GM23248 (cell line): Measurements from ENCODE around the gene EREG. TPM values are rescaled to one million over a fixed set of nuclear protein-coding genes. Genes with fewer than 3 reads are reported as not detected.

Source experiments
- DNase-seq: peaks from one replicate; pipeline ENCODE4 v3.0.0-alpha.2; 2015
- H2AFZ ChIP-seq: fragments of 200-600 bp; sonication (generic); 2 replicates; pipeline ENCODE4 v1.6.1; 2016; ENCODE audit warnings: antibody characterized with exemption
- H3F3A ChIP-seq: fragments of 200-600 bp; sonication (generic); 2 replicates; pipeline ENCODE4 v1.6.1; 2016; ENCODE audit warnings: mild to moderate bottlenecking, antibody characterized with exemption, mixed run types; ENCODE audit not compliant: insufficient read depth
- H3K27ac ChIP-seq: fragments of 200-600 bp; sonication (generic); 2 replicates; pipeline ENCODE4 v1.5.1; 2016; ENCODE audit warnings: mild to moderate bottlenecking
- H3K27me3 ChIP-seq: fragments of 200-600 bp; sonication (generic); replicated peaks from 2 replicates; pipeline ENCODE4 v1.6.1; 2016; ENCODE audit warnings: mild to moderate bottlenecking; ENCODE audit not compliant: insufficient read depth
- H3K36me3 ChIP-seq: fragments of 200-600 bp; sonication (generic); 2 replicates; pipeline ENCODE4 v1.6.1; 2016; ENCODE audit warnings: low read depth, mild to moderate bottlenecking
- H3K4me1 ChIP-seq: fragments of 200-600 bp; sonication (generic); 2 replicates; pipeline ENCODE4 v1.6.1; 2016; ENCODE audit warnings: mild to moderate bottlenecking; ENCODE audit not compliant: insufficient read depth
- H3K4me2 ChIP-seq: fragments of 200-600 bp; sonication (generic); one replicate; pipeline ENCODE4 v1.6.1; 2016; ENCODE audit warnings: mild to moderate bottlenecking; ENCODE audit not compliant: unreplicated experiment
- H3K4me3 ChIP-seq: fragments of 200-600 bp; sonication (generic); 2 replicates; pipeline ENCODE4 v1.5.1; 2016; ENCODE audit warnings: mild to moderate bottlenecking
- H3K79me2 ChIP-seq: fragments of 200-600 bp; sonication (generic); 2 replicates; pipeline ENCODE4 v1.6.1; 2016; ENCODE audit warnings: mild to moderate bottlenecking; ENCODE audit not compliant: insufficient read depth
- H3K9ac ChIP-seq: fragments of 200-600 bp; sonication (generic); 2 replicates; pipeline ENCODE4 v1.6.1; 2016; ENCODE audit warnings: mild to moderate bottlenecking
- H3K9me2 ChIP-seq: fragments of 200-600 bp; sonication (generic); 2 replicates; pipeline ENCODE4 v1.6.1; 2016; ENCODE audit warnings: mixed run types, mild to moderate bottlenecking, moderate library complexity; ENCODE audit not compliant: insufficient read depth
- H3K9me3 ChIP-seq: fragments of 200-600 bp; sonication (generic); one replicate; pipeline ENCODE4 v1.6.1; 2017; ENCODE audit warnings: low read depth
- H4K20me1 ChIP-seq: fragments of 200-600 bp; sonication (generic); 2 replicates; pipeline ENCODE4 v1.6.0; 2016; ENCODE audit not compliant: insufficient read depth
- EZH2 ChIP-seq: fragments of 200-600 bp; sonication (generic); IDR thresholded peaks from 2 replicates; pipeline ENCODE4 v1.6.1; 2018; ENCODE audit warnings: antibody characterized with exemption, mild to moderate bottlenecking; ENCODE audit not compliant: insufficient read depth, poor library complexity, severe bottlenecking
- EZH2phosphoT487 ChIP-seq: fragments of 200-600 bp; sonication (generic); IDR thresholded peaks from 2 replicates; pipeline ENCODE4 v1.6.1; 2018; ENCODE audit warnings: antibody characterized with exemption, moderate library complexity, mild to moderate bottlenecking, low read depth; ENCODE audit not compliant: insufficient read depth
- WGBS, 2 experiments: methylation state at CpG; one replicate each; pipeline ENCODE4 v1.1.6; 2015 to 2017; ENCODE audit warnings: low lambda C conversion rate in 2 of 2, low coverage in 1 of 2; ENCODE audit errors: missing lambda C conversion rate in 2 of 2; 5-methylcytosine and 5-hydroxymethylcytosine counted together
- in situ Hi-C: fragments of 300-500 bp; cut with MboI; formaldehyde crosslinking; loops from 2 replicates; pipeline ENCODE4 v1.15.0; 2020
- polyA plus RNA-seq: library from polyadenylated mRNA; unstranded; fragments of >200 nt; fragmentation: Nextera tagmentation; extraction: Ambion mirVana; gene quantifications from 2 replicates; pipeline ENCODE4 v1.2.1, GENCODE V29; 2016
- total RNA-seq: library from RNA; depleted of rRNA; stranded (reverse); fragments of >200 nt; shearing (Covaris generic); gene quantifications from 2 replicates; pipeline ENCODE4 v1.2.3, GENCODE V29; 2014; rRNA removed

The EREG gene, protein sequence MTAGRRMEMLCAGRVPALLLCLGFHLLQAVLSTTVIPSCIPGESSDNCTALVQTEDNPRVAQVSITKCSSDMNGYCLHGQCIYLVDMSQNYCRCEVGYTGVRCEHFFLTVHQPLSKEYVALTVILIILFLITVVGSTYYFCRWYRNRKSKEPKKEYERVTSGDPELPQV
- total RNA-seq: 4.2 and 4.4 TPM in 2 replicates
- 1.6 and 1.8 TPM in 2 replicates for polyA plus RNA-seq

GRCh38 chr4:74364652-74365491 lies at the start of gene EREG:
TSS of gene EREG (plus strand) at chr4:74365145. CDS start at chr4:74365309, 164 bp downstream.
- H3K9ac ChIP-seq: peak within 1 kb of the TSS; percentile 64
- no peaks in the 10 kb centered on the region for H3K4me1 ChIP-seq
- H3K4me3 ChIP-seq: peak within 1 kb of the TSS; percentile 79
- peak within 1 kb of the TSS; percentile 7; the same call in 1 of the 2 replicates for H3K27ac ChIP-seq
- H3K36me3 ChIP-seq: no peaks in the 10 kb centered on the region
- 4 to 7% methylated on average over 40 of the region's 40 CpGs for WGBS, 2 experiments
- DNase-seq: peak; percentile 77
- H3K9me2 ChIP-seq: no peaks in the 10 kb centered on the region
- H3K9me3 ChIP-seq: no peaks in the 10 kb centered on the region
- in situ Hi-C loops: no loop called here
- H3F3A ChIP-seq: no peaks in the 10 kb centered on the region
- no peaks in the 10 kb centered on the region for H4K20me1 ChIP-seq
- no peaks in the 10 kb centered on the region for H3K27me3 ChIP-seq
- H3K79me2 ChIP-seq: no peaks in the 10 kb centered on the region
- H3K4me2 ChIP-seq: peak within 1 kb of the TSS; percentile 79
- TF ChIP-seq EZH2phosphoT487 (no peak), EZH2 (no peak)
- H2AFZ ChIP-seq: peak within 1 kb of the TSS; percentile 87

DNA sequence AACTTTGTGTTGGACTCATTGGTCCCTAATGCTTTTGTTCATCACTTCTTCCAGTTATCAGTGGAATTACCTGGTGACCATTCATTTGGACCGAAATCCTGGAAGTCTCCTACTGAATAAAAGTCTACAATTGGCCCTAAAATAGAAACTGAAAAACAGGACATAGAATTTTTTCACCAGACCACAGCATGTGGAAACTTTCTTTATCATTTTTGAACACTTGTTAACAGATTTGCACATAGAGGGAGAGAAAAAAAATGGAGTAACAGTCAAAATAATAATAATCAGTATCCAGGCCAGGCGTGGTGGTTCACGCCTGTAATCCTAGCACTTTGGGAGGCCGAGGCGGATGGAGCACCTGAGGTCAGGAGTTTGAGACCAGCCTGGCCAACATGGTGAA lies 49.6 kb upstream of the EREG start:
- DNase-seq: no peak
- H3K27ac ChIP-seq: no peak overlapping the region
- H3K4me1 ChIP-seq: no peaks in the 10 kb centered on the region
- no peak overlapping the region for H2AFZ ChIP-seq
- in situ Hi-C loops: no loop called here
- H3K27me3 ChIP-seq: no peaks in the 10 kb centered on the region
- no peaks in the 10 kb centered on the region for H3K79me2 ChIP-seq
- no peak overlapping the region for H3K4me3 ChIP-seq
- no peak overlapping the region for H3K4me2 ChIP-seq
- H3K9ac ChIP-seq: no peak overlapping the region
- H3K9me2 ChIP-seq: no peaks in the 10 kb centered on the region
- TF ChIP-seq EZH2: no peak
- H4K20me1 ChIP-seq: no peaks in the 10 kb centered on the region
- 66 to 79% methylated on average over 5 of the region's 5 CpGs for WGBS, 2 experiments
- H3K36me3 ChIP-seq: no peaks in the 10 kb centered on the region
- H3K9me3 ChIP-seq: no peaks in the 10 kb centered on the region
- no peaks in the 10 kb centered on the region for H3F3A ChIP-seq

DNA sequence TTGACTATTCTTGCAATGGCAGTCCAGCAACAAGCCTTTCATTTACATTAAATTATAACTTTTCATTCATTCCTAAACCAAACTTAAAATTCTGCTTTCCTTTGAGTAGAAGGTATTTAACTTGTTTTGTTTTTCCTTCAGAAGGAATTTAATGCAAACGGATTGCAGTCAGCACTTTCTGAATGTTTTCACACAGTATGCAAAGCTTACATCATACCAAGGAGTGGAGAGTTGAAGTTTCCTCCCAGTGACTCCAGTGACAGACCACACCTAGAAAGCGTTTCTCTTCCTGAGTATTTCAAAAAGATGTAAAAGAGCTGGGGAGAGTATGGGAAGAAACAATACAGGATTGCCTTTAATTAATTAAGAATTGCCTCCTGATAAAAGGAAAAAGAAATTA lies 48.5 kb upstream of the EREG start:
- WGBS, 2 experiments: 30 to 32% methylated on average over 2 of the region's 2 CpGs
- H3K79me2 ChIP-seq: no peaks in the 10 kb centered on the region
- no peaks in the 10 kb centered on the region for H3K9me2 ChIP-seq
- in situ Hi-C loops: no loop called here
- H3K27me3 ChIP-seq: no peaks in the 10 kb centered on the region
- H3K36me3 ChIP-seq: no peaks in the 10 kb centered on the region
- 0 out of 2 replicates have a peak, but pooled peaks cover 3% of the 10 kb centered on the region for H3K4me1 ChIP-seq
- TF ChIP-seq EZH2 (no peak), EZH2phosphoT487 (no peak)
- no peak overlapping the region for H3K27ac ChIP-seq
- no peak overlapping the region for H3K4me2 ChIP-seq
- no peaks in the 10 kb centered on the region for H3F3A ChIP-seq
- H3K9me3 ChIP-seq: no peaks in the 10 kb centered on the region
- no peaks in the 10 kb centered on the region for H4K20me1 ChIP-seq
- DNase-seq: peak; percentile 38
- H3K4me3 ChIP-seq: no peak overlapping the region
- no peak overlapping the region; the same call in 1 of the 2 replicates for H2AFZ ChIP-seq
- H3K9ac ChIP-seq: no peak overlapping the region

DNA sequence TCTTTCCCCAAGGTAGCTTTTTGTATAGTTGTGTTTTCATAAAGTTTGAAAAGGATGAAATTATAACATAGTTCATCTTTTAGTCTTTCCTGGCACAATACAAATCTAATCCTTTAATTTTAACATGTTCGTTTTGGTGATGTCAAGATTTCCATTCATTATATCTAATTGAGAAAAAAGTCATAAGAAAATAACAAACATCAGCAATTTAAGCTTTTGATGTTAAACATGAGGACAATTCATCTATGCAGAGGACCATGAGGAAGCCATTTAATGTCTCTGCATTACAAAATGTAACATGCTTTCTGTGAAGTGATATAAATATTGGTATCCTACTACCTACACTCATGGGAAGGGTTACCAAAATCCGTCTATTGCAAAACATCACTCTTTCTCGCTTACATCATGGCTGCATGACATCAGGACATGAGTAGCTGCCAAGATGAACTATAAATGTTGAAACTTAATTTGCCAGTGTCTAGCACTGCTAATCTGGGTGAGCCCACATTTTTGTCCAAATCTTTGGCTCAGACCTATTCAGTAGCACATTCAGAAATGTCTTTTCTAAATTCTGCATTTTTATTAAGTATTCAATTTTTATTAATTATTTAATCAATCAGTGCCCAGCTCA lies 47.2 kb upstream of the EREG start:
- in situ Hi-C loops: no loop called here

More for the DNA sequence above, 47.2 kb upstream of the EREG start:
- no peak for TF ChIP-seq EZH2phosphoT487
- no peak for TF ChIP-seq EZH2
- no peaks in the 10 kb centered on the region for H3K27me3 ChIP-seq
- no peaks in the 10 kb centered on the region for H3F3A ChIP-seq
- H3K9me2 ChIP-seq: no peaks in the 10 kb centered on the region
- DNase-seq: peak; percentile 57
- WGBS, 2 experiments: 46 to 54% methylated on average over 3 of the region's 3 CpGs
- no peak overlapping the region for H2AFZ ChIP-seq
- H3K79me2 ChIP-seq: no peaks in the 10 kb centered on the region
- H3K4me1 ChIP-seq: 0 out of 2 replicates have a peak, but pooled peaks cover 3% of the 10 kb centered on the region
- no peak overlapping the region for H3K27ac ChIP-seq
- H3K4me3 ChIP-seq: no peak overlapping the region
- H3K9me3 ChIP-seq: no peaks in the 10 kb centered on the region
- H3K4me2 ChIP-seq: no peak overlapping the region
- H4K20me1 ChIP-seq: no peaks in the 10 kb centered on the region
- no peaks in the 10 kb centered on the region for H3K36me3 ChIP-seq
- no peak overlapping the region for H3K9ac ChIP-seq
